Panc1 (cell line): Measurements from ENCODE around the gene MORN4. TPM values are rescaled to one million over a fixed set of nuclear protein-coding genes. Genes with fewer than 3 reads are reported as not detected.
"Not testable (repeated sequence)": the region's sequence is repeated elsewhere in the genome, so short reads cannot be mapped to it uniquely, and the experiment has no call there.

Experiments used
- ATAC-seq: fragments of 200-7000 bp; cut with Tn5 transposase; 2 replicates; pipeline ENCODE4 v1.9.1; 2020; ENCODE audit warnings: mild to moderate bottlenecking, moderate library complexity
- BruUV-seq: library from RNA; stranded (reverse); fragments of 400-500 nt; replicated peaks from 2 replicates; lab custom pipeline; 2021; lab: Mats Ljungman, UMichigan
- CTCF ChIA-PET: fragments of 300-600 bp; sonication (Branson Sonifier 250); formaldehyde crosslinking; loops from one replicate; lab custom pipeline; 2022; ENCODE audit warnings: antibody characterized with exemption; lab: Charles Lee
- POLR2A ChIA-PET: fragments of 300-600 bp; sonication (Branson Sonifier 250); formaldehyde crosslinking; loops from one replicate; lab custom pipeline; 2022; ENCODE audit warnings: antibody characterized with exemption; lab: Charles Lee
- DNase-seq: peaks from one replicate; pipeline ENCODE4 v3.0.0-alpha.2; 2010; ENCODE audit warnings: low read depth, low spot score
- H3K27ac ChIP-seq: 2 replicates; pipeline ENCODE4 v1.5.1; 2011; ENCODE audit warnings: mild to moderate bottlenecking, low read length, inconsistent platforms
- H3K27me3 ChIP-seq: fragments of 200-500 bp; sonication (Bioruptor generic); 2 replicates; pipeline ENCODE4 v1.6.0; 2014; ENCODE audit warnings: low read length, inconsistent platforms; ENCODE audit not compliant: control insufficient read depth, insufficient read depth
- H3K36me3 ChIP-seq: fragments of 200-500 bp; sonication (Bioruptor generic); 2 replicates; pipeline ENCODE4 v1.5.1; 2014; ENCODE audit warnings: inconsistent platforms, mild to moderate bottlenecking, low read length, moderate library complexity; ENCODE audit not compliant: control insufficient read depth, insufficient read depth
- H3K4me1 ChIP-seq: 2 replicates; pipeline ENCODE4 v1.5.1; 2011; ENCODE audit warnings: inconsistent platforms, mild to moderate bottlenecking, low read length, moderate library complexity; ENCODE audit not compliant: control insufficient read depth, insufficient read depth
- H3K4me3 ChIP-seq, 2 experiments: 2 replicates each; pipeline ENCODE4 v1.5.1; 2011 to 2012; ENCODE audit warnings: low read depth in 2 of 2, low read length in 2 of 2, mild to moderate bottlenecking in 2 of 2, inconsistent platforms in 1 of 2, moderate library complexity in 1 of 2
- H3K9me3 ChIP-seq: fragments of 200-500 bp; sonication (Bioruptor generic); 2 replicates; pipeline ENCODE4 v1.5.1; 2014; ENCODE audit warnings: low read depth, mild to moderate bottlenecking, inconsistent platforms, low read length, moderate library complexity; ENCODE audit not compliant: control insufficient read depth, insufficient read depth
- POLR2AphosphoS5 ChIP-seq: IDR thresholded peaks from 2 replicates; pipeline ENCODE4 v1.6.1; 2012; ENCODE audit warnings: mild to moderate bottlenecking, low read depth, low read length, moderate library complexity
- SIN3A ChIP-seq: IDR thresholded peaks from 2 replicates; pipeline ENCODE4 v1.6.1; 2012; ENCODE audit warnings: low read depth, mild to moderate bottlenecking, low read length, moderate library complexity, borderline replicate concordance; ENCODE audit not compliant: insufficient read depth
- TCF7L2 ChIP-seq: IDR thresholded peaks from 2 replicates; pipeline ENCODE4 v1.6.1; 2011; ENCODE audit warnings: mild to moderate bottlenecking, low read depth, low read length, inconsistent platforms
- in situ Hi-C: cut with HindIII; loops from 2 replicates; pipeline ENCODE4 v1.10.0; 2016; ENCODE audit warnings: low sequenced_read_pairs, low pct_unique_long_range_greater_than_20kb
- intact Hi-C: fragments of 100-400 bp; cut with micrococcal nuclease; formaldehyde crosslinking; loops from one replicate; pipeline ENCODE4 v1.10.0; 2022; ENCODE audit not compliant: unreplicated experiment
- total RNA-seq: library from RNA; stranded (reverse); gene quantifications from one replicate; pipeline ENCODE4 v1.2.1, GENCODE V29; 2021; ENCODE audit not compliant: unreplicated experiment
- TF ChIP-seq, protein P1 (sequence below), 2 experiments: IDR thresholded peaks; 2 replicates each; pipeline ENCODE4 v1.6.1; 2011 to 2012; ENCODE audit warnings: low read depth in 2 of 2, control low read depth in 1 of 2, low read length in 1 of 2, mild to moderate bottlenecking in 1 of 2, moderate library complexity in 1 of 2; ENCODE audit not compliant: insufficient read depth in 1 of 2
- TF ChIP-seq, protein P2 (sequence below): fragments of 450-650 bp; IDR thresholded peaks from 2 replicates; pipeline ENCODE4 v1.5.1; 2017; ENCODE audit warnings: mild to moderate bottlenecking

Gene MORN4
- total RNA-seq, 1 experiment from 2014 or later: 17.9 TPM

DNA sequence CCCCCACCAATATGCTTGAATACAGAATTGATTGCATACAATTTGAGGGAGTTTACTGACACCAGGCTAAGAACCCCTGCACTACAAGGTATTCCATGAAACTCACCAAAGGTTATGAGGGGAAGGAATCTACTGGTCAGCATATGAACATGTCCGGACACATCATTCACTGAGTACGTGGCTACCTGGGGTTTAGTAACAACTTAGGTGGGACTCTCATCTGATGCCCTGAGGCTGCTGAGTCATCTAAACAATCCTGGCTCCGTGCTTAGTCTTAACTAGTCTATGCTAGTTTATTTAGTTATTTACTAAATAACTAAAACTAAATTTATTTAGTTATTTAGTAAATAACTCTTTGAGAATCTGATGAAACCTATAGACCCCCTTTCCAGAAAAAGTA, 18.5 kb upstream of the MORN4 start:
- H3K4me3 ChIP-seq: no peak overlapping the region
- peak; percentile 50; the same call in 1 of the 2 replicates for ATAC-seq
- no peaks in the 10 kb centered on the region for H3K27me3 ChIP-seq
- TF ChIP-seq, protein P1, sequence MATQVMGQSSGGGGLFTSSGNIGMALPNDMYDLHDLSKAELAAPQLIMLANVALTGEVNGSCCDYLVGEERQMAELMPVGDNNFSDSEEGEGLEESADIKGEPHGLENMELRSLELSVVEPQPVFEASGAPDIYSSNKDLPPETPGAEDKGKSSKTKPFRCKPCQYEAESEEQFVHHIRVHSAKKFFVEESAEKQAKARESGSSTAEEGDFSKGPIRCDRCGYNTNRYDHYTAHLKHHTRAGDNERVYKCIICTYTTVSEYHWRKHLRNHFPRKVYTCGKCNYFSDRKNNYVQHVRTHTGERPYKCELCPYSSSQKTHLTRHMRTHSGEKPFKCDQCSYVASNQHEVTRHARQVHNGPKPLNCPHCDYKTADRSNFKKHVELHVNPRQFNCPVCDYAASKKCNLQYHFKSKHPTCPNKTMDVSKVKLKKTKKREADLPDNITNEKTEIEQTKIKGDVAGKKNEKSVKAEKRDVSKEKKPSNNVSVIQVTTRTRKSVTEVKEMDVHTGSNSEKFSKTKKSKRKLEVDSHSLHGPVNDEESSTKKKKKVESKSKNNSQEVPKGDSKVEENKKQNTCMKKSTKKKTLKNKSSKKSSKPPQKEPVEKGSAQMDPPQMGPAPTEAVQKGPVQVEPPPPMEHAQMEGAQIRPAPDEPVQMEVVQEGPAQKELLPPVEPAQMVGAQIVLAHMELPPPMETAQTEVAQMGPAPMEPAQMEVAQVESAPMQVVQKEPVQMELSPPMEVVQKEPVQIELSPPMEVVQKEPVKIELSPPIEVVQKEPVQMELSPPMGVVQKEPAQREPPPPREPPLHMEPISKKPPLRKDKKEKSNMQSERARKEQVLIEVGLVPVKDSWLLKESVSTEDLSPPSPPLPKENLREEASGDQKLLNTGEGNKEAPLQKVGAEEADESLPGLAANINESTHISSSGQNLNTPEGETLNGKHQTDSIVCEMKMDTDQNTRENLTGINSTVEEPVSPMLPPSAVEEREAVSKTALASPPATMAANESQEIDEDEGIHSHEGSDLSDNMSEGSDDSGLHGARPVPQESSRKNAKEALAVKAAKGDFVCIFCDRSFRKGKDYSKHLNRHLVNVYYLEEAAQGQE (IDR thresholded peaks at IDR 0.05; ENCODE audit: insufficient read depth in 1 of 2, low read depth in 2 of 2, low read length in 1 of 2): no peak
- TF ChIP-seq TCF7L2 (no peak), POLR2AphosphoS5 (no peak), SIN3A (no peak)
- TF ChIP-seq, protein P2, sequence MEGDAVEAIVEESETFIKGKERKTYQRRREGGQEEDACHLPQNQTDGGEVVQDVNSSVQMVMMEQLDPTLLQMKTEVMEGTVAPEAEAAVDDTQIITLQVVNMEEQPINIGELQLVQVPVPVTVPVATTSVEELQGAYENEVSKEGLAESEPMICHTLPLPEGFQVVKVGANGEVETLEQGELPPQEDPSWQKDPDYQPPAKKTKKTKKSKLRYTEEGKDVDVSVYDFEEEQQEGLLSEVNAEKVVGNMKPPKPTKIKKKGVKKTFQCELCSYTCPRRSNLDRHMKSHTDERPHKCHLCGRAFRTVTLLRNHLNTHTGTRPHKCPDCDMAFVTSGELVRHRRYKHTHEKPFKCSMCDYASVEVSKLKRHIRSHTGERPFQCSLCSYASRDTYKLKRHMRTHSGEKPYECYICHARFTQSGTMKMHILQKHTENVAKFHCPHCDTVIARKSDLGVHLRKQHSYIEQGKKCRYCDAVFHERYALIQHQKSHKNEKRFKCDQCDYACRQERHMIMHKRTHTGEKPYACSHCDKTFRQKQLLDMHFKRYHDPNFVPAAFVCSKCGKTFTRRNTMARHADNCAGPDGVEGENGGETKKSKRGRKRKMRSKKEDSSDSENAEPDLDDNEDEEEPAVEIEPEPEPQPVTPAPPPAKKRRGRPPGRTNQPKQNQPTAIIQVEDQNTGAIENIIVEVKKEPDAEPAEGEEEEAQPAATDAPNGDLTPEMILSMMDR: no peak
- POLR2A ChIA-PET: no interaction called here
- intact Hi-C loops (no loop called here), in situ Hi-C loops (no loop called here)
- CTCF ChIA-PET: no interaction called here
- H3K9me3 ChIP-seq: no peaks in the 10 kb centered on the region
- no TSS peak for BruUV-seq
- no peak for DNase-seq
- H3K4me1 ChIP-seq: peaks cover 8% of the 10 kb centered on the region
- H3K27ac ChIP-seq: no peak overlapping the region
- no peaks in the 10 kb centered on the region for H3K36me3 ChIP-seq

DNA sequence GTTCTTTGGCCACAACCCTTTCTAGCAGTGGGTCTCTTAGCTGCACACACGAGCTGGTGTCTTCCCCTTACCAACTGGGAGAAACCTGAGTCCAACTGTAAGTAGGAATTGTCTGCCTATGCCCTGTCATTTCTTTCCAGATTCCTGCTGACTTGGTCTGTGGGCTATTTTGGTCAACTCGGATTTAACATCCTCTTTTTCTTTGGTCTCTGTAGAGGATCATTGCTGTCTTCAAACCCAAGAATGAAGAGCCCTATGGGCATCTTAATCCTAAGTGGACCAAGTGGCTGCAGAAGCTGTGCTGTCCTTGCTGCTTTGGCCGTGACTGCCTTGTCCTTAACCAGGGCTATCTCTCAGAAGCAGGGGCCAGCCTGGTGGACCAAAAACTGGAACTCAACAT, 17.4 kb upstream of the MORN4 start:
- Histone ChIP-seq H3K4me3 (no peak overlapping the region), H3K9me3 (no peaks in the 10 kb centered on the region), H3K27me3 (no peaks in the 10 kb centered on the region), H3K36me3 (no peaks in the 10 kb centered on the region), H3K4me1 (peaks cover 8% of the 10 kb centered on the region), H3K27ac (no peak overlapping the region)
- ATAC-seq: no peak
- intact Hi-C loops (no loop called here), in situ Hi-C loops (no loop called here)
- POLR2A ChIA-PET: no interaction called here
- no TSS peak for BruUV-seq
- DNase-seq: no peak
- CTCF ChIA-PET: no interaction called here
- TF ChIP-seq, protein P1 (IDR thresholded peaks at IDR 0.05; ENCODE audit: insufficient read depth in 1 of 2, low read depth in 2 of 2, low read length in 1 of 2): no peak
- no peak for TF ChIP-seq SIN3A
- no peak for TF ChIP-seq TCF7L2
- TF ChIP-seq, protein P2: no peak
- TF ChIP-seq POLR2AphosphoS5: no peak

DNA sequence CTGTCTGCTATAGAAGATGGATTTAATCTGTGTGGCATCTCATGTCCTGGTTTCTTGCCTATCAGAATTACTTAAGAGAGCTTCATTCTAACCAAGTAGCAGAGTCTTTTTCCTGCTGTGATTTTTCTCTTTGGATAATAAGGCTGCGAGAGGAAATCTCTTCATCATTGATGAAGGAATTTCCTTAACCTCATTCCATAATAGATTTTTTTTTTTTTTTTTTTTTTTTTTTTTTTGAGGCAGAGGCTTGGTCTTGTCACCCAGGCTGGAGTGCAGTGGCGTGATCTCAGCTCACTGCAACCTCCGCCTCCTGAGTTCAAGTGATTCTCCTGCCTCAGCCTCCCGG, 16.1 kb upstream of the MORN4 start:
- DNase-seq, H3K9me3 ChIP-seq, intact Hi-C loops, H3K27me3 ChIP-seq, ATAC-seq, H3K27ac ChIP-seq, H3K4me1 ChIP-seq, H3K36me3 ChIP-seq, POLR2A ChIA-PET, H3K4me3 ChIP-seq, BruUV-seq, in situ Hi-C loops, CTCF ChIA-PET: not testable (repeated sequence)
